Endothelial cell of umbilical vein (primary cell): ENCODE results near the gene FBXO11. TPM values are rescaled to one million over a fixed set of nuclear protein-coding genes. Genes with fewer than 3 reads are reported as not detected.

ENCODE experiments used
- BruUV-seq: library from RNA; stranded (reverse); fragments of 400-500 nt; replicated peaks from 2 replicates; lab custom pipeline; 2021; lab: Mats Ljungman, UMichigan
- CTCF ChIA-PET: fragments of 300-600, 350-600 bp; sonication (Branson Sonifier 250); formaldehyde crosslinking; loops from one replicate; lab custom pipeline; 2021; ENCODE audit warnings: antibody characterized with exemption, inconsistent platforms; lab: Charles Lee
- POLR2A ChIA-PET: fragments of 300-600, 350-600 bp; sonication (Branson Sonifier 250); formaldehyde crosslinking; loops from one replicate; lab custom pipeline; 2021; ENCODE audit warnings: antibody characterized with exemption, inconsistent platforms; lab: Charles Lee
- DNase-seq: peaks from one replicate; pipeline ENCODE4 v3.0.0-alpha.2; 2011; ENCODE audit warnings: low read depth, low spot score
- FAIRE-seq: peaks from 2 replicates; lab custom pipeline; 2011; peaks lifted over from hg19 to GRCh38; lab: Jason Lieb, UNC
- H2AFZ ChIP-seq: 2 replicates; pipeline ENCODE4 v1.6.0; 2012; ENCODE audit warnings: low read depth, low read length, control low read depth, inconsistent platforms
- H3K27ac ChIP-seq: 2 replicates; pipeline ENCODE4 v1.5.1; 2011; ENCODE audit warnings: low read depth, mild to moderate bottlenecking, control low read depth, low read length, moderate library complexity; ENCODE audit not compliant: insufficient read depth
- H3K27me3 ChIP-seq, 2 experiments: 2 replicates each; pipeline versions ENCODE4 v1.6.0 to v1.6.1; 2011; ENCODE audit warnings: low read length in 2 of 2, mixed read lengths in 1 of 2; ENCODE audit not compliant: control insufficient read depth in 2 of 2, insufficient read depth in 2 of 2
- H3K36me3 ChIP-seq, 2 experiments: 2 replicates in 1 of 2; 3 replicates in 1 of 2; pipeline ENCODE4 v1.5.1; 2011; ENCODE audit warnings: low read length in 2 of 2, mild to moderate bottlenecking in 1 of 2, moderate library complexity in 1 of 2; ENCODE audit not compliant: control insufficient read depth in 2 of 2, insufficient read depth in 2 of 2; ENCODE audit errors: extremely low read depth in 1 of 2
- H3K4me1 ChIP-seq: 3 replicates; pipeline ENCODE4 v1.5.1; 2011; ENCODE audit warnings: mild to moderate bottlenecking, low read length; ENCODE audit not compliant: control insufficient read depth, insufficient read depth; ENCODE audit errors: extremely low read depth
- H3K4me2 ChIP-seq: 2 replicates; pipeline ENCODE4 v1.6.1; 2011; ENCODE audit warnings: low read length, control low read depth, mixed read lengths; ENCODE audit not compliant: insufficient read depth
- H3K4me3 ChIP-seq, 3 experiments: fragments of 200-600 bp in 1 of 3; sonication (generic), shearing (Covaris generic) in 1 of 3; replicated peaks in 1 of 3; 2 replicates each; pipeline ENCODE4 v1.5.1; 2011 to 2016; ENCODE audit warnings: control low read depth in 3 of 3, low read length in 3 of 3, mild to moderate bottlenecking in 2 of 3, inconsistent platforms in 1 of 3, low read depth in 1 of 3, moderate library complexity in 1 of 3; ENCODE audit not compliant: insufficient read depth in 1 of 3
- H3K79me2 ChIP-seq: 2 replicates; pipeline ENCODE4 v1.6.0; 2012; ENCODE audit warnings: low read length, inconsistent platforms; ENCODE audit not compliant: control insufficient read depth, insufficient read depth
- H3K9ac ChIP-seq: replicated peaks from 2 replicates; pipeline ENCODE3; 2011; ENCODE audit warnings: low read length, control low read depth; ENCODE audit not compliant: insufficient read depth; ENCODE audit errors: extremely low read depth
- H3K9me1 ChIP-seq: replicated peaks from 3 replicates; pipeline ENCODE4 v1.6.0; 2011; ENCODE audit warnings: mild to moderate bottlenecking, low read length; ENCODE audit not compliant: control insufficient read depth, insufficient read depth; ENCODE audit errors: extremely low read depth
- H3K9me3 ChIP-seq: replicated peaks from 2 replicates; pipeline ENCODE4 v1.5.1; 2012; ENCODE audit warnings: low read length, inconsistent platforms; ENCODE audit not compliant: control insufficient read depth, insufficient read depth
- H4K20me1 ChIP-seq: replicated peaks from 2 replicates; pipeline ENCODE3; 2011; ENCODE audit warnings: mild to moderate bottlenecking, low read length; ENCODE audit not compliant: control insufficient read depth, insufficient read depth; ENCODE audit errors: extremely low read depth
- EZH2 ChIP-seq: IDR thresholded peaks from 2 replicates; pipeline ENCODE4 v1.6.1; 2012; ENCODE audit warnings: borderline replicate concordance, low read depth, mild to moderate bottlenecking, moderate library complexity, low read length, inconsistent platforms; ENCODE audit not compliant: severe bottlenecking
- FOS ChIP-seq: IDR thresholded peaks from 2 replicates; pipeline ENCODE4 v1.6.1; 2011; ENCODE audit warnings: mild to moderate bottlenecking, low read length, moderate library complexity, borderline replicate concordance; ENCODE audit not compliant: insufficient read depth
- GATA2 ChIP-seq: IDR thresholded peaks from 2 replicates; pipeline ENCODE4 v1.7.0; 2011; ENCODE audit warnings: low read depth, mild to moderate bottlenecking, moderate library complexity, mixed read lengths, low read length; ENCODE audit not compliant: insufficient read length, insufficient read depth
- JUN ChIP-seq: IDR thresholded peaks from 2 replicates; pipeline ENCODE4 v1.6.1; 2011; ENCODE audit warnings: borderline replicate concordance, low read depth; ENCODE audit not compliant: insufficient read length, insufficient read depth
- MAX ChIP-seq: IDR thresholded peaks from 2 replicates; pipeline ENCODE4 v1.6.1; 2011; ENCODE audit not compliant: insufficient read depth, insufficient read length
- MYC ChIP-seq: IDR thresholded peaks from one replicate; pipeline ENCODE4 v1.6.1; 2011; ENCODE audit warnings: mild to moderate bottlenecking, low read depth, low read length
- POLR2A ChIP-seq: IDR thresholded peaks from 2 replicates; pipeline ENCODE4 v1.6.1; 2012; ENCODE audit warnings: low read depth, mild to moderate bottlenecking, control low read depth, low read length
- POLR2AphosphoS5 ChIP-seq: IDR thresholded peaks from 2 replicates; pipeline ENCODE4 v1.6.1; 2012; ENCODE audit warnings: low read depth, mild to moderate bottlenecking, control low read depth, low read length, moderate library complexity; ENCODE audit not compliant: insufficient read depth
- dilution Hi-C: fragments of 300-500 bp; cut with MboI; formaldehyde crosslinking; loops from one replicate; pipeline ENCODE4 v1.15.0; 2019; ENCODE audit warnings: low sequenced_read_pairs; ENCODE audit not compliant: extremely low pct_ligation_motif_present
- intact Hi-C: fragments of 100-400 bp; cut with micrococcal nuclease; formaldehyde crosslinking; loops from one replicate; pipeline ENCODE4 v1.10.0; 2022
- polyA plus RNA-seq, 4 experiments: library from polyadenylated mRNA; depleted of rRNA in 3 of 4; stranded (reverse) in 3 of 4; unstranded in 1 of 4; fragments of >200 nt; gene quantifications; 2 replicates each; pipeline versions ENCODE4 v1.2.1 to v1.2.3, GENCODE V29; 2011 to 2012; ENCODE audit warnings: missing spikeins in 1 of 4
- total RNA-seq: library from RNA; stranded (reverse); gene quantifications from 2 replicates; pipeline ENCODE4 v1.2.3, GENCODE V29; 2021
- TF ChIP-seq, protein P1 (sequence below), 2 donors: IDR thresholded peaks; 1 replicate in 1 of 2; 2 replicates in 1 of 2; pipeline ENCODE4 v1.5.1; 2011; ENCODE audit warnings: low read length in 2 of 2, mild to moderate bottlenecking in 2 of 2, moderate library complexity in 2 of 2, control low read depth in 1 of 2, inconsistent platforms in 1 of 2, low read depth in 1 of 2; ENCODE audit not compliant: insufficient read depth in 1 of 2; ENCODE audit errors: extremely low read depth in 1 of 2

FBXO11 gene
- total and polyA plus RNA-seq, 2 donors (not counting 3 experiments of a cell fraction or from before 2014, with no cell fraction given) = 23.4 to 59.6 TPM

GRCh38 chr2:47782381-47782670, 124.0 kb downstream of the FBXO11 start:
- no peak for TF ChIP-seq EZH2
- TF ChIP-seq, protein P1, sequence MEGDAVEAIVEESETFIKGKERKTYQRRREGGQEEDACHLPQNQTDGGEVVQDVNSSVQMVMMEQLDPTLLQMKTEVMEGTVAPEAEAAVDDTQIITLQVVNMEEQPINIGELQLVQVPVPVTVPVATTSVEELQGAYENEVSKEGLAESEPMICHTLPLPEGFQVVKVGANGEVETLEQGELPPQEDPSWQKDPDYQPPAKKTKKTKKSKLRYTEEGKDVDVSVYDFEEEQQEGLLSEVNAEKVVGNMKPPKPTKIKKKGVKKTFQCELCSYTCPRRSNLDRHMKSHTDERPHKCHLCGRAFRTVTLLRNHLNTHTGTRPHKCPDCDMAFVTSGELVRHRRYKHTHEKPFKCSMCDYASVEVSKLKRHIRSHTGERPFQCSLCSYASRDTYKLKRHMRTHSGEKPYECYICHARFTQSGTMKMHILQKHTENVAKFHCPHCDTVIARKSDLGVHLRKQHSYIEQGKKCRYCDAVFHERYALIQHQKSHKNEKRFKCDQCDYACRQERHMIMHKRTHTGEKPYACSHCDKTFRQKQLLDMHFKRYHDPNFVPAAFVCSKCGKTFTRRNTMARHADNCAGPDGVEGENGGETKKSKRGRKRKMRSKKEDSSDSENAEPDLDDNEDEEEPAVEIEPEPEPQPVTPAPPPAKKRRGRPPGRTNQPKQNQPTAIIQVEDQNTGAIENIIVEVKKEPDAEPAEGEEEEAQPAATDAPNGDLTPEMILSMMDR (IDR thresholded peaks at IDR 0.05; ENCODE audit: extremely low read depth in 1 of 2, insufficient read depth in 1 of 2, low read depth in 1 of 2, low read length in 2 of 2) = no peak
- TF ChIP-seq MYC = no peak
- no peak for TF ChIP-seq MAX
- no peak for TF ChIP-seq JUN
- no peak for TF ChIP-seq POLR2A
- no peak for TF ChIP-seq POLR2AphosphoS5
- no peak for TF ChIP-seq GATA2
- TF ChIP-seq FOS = no peak
- intact Hi-C loops (loop anchor here (2.0 kb wide), 1 partner anchor 124 kb away; the partner anchor contains the start of gene FBXO11), dilution Hi-C loops (no loop called here)
- peak; percentile 42 for FAIRE-seq
- H3K4me1 ChIP-seq = peaks cover 9% of the 10 kb centered on the region
- peaks cover 35% of the 10 kb centered on the region for H3K79me2 ChIP-seq
- peak overlapping the region; percentile 52 for H3K27ac ChIP-seq
- POLR2A ChIA-PET = interaction anchor here (0.9 to 1.3 kb wide), 2 partner anchors 11 to 20 kb away, joined by 3 read pairs; no protein-coding TSS in a partner anchor
- H4K20me1 ChIP-seq = peaks cover 2% of the 10 kb centered on the region
- H3K36me3 ChIP-seq = no peaks in the 10 kb centered on the region
- TSS peak; percentile 72 for BruUV-seq
- CTCF ChIA-PET = interaction anchor here (1.6 to 3.5 kb wide), 3 partner anchors 15 to 345 kb away, joined by 7 to 16 read pairs (median 16); no protein-coding TSS in a partner anchor
- no peaks in the 10 kb centered on the region for H3K27me3 ChIP-seq
- DNase-seq = no peak
- H3K4me2 ChIP-seq = peak overlapping the region; percentile 95
- H3K9ac ChIP-seq = peak overlapping the region; percentile 89
- peak overlapping the region; percentile 72 for H2AFZ ChIP-seq
- H3K9me3 ChIP-seq = no peaks in the 10 kb centered on the region
- peak overlapping the region; percentile 38 to 64 (median 64) for H3K4me3 ChIP-seq
- H3K9me1 ChIP-seq = no peaks in the 10 kb centered on the region
